BJ (cell line): ENCODE results near the gene ARL15. TPM values are rescaled to one million over a fixed set of nuclear protein-coding genes. Genes with fewer than 3 reads are reported as not detected.

Experiments used
- CTCF ChIA-PET: fragments of 350-600 bp; formaldehyde crosslinking; extraction: SDS; loops from one replicate; lab custom pipeline; 2021; ENCODE audit warnings: antibody characterized with exemption, inconsistent platforms; lab: Yijun Ruan, JAX
- POLR2A ChIA-PET: fragments of 300-600 bp; sonication (Branson Sonifier 250); formaldehyde crosslinking; extraction: SDS; loops from one replicate; lab custom pipeline; 2021; ENCODE audit warnings: antibody characterized with exemption; lab: Charles Lee
- DNase-seq: peaks from one replicate; pipeline ENCODE4 v3.0.0-alpha.2; 2011; ENCODE audit warnings: low read depth
- H3K27me3 ChIP-seq: 2 replicates; pipeline ENCODE4 v1.6.0; 2011; ENCODE audit warnings: low read length; ENCODE audit not compliant: control insufficient read depth, insufficient read depth
- H3K36me3 ChIP-seq: 2 replicates; pipeline ENCODE4 v1.5.1; 2011; ENCODE audit warnings: low read length; ENCODE audit not compliant: control insufficient read depth, insufficient read depth
- H3K4me3 ChIP-seq: 2 replicates; pipeline ENCODE4 v1.5.1; 2011; ENCODE audit warnings: low read depth, mild to moderate bottlenecking, control low read depth, low read length
- CTCF ChIP-seq: IDR thresholded peaks from 2 replicates; pipeline ENCODE4 v1.5.1; 2011; ENCODE audit warnings: low read depth, mild to moderate bottlenecking, control low read depth, inconsistent platforms, low read length, moderate library complexity; ENCODE audit not compliant: insufficient read depth
- polyA plus RNA-seq: library from polyadenylated mRNA; depleted of rRNA; stranded (reverse); fragments of >200 nt; gene quantifications from 2 replicates; pipeline ENCODE4 v1.2.3, GENCODE V29; 2011

The ARL15 gene
- polyA plus RNA-seq, 1 experiment = 11.9 TPM

- CTCF ChIA-PET = interaction anchor here (0.9 to 1.4 kb wide), 2 partner anchors 10 to 12 kb away, joined by 3 read pairs; no protein-coding TSS in a partner anchor
- TF ChIP-seq CTCF = no peak
- H3K27me3 ChIP-seq = no peaks in the 10 kb centered on the region
- DNase-seq = no peak
- no peaks in the 10 kb centered on the region for H3K36me3 ChIP-seq
- no peak overlapping the region for H3K4me3 ChIP-seq
- POLR2A ChIA-PET = no interaction called here
Measured at GRCh38 chr5:53929152-53929551, 381.2 kb downstream of the ARL15 start.

- TF ChIP-seq CTCF = no peak
- H3K27me3 ChIP-seq = no peaks in the 10 kb centered on the region
- DNase-seq = no peak
- no peak overlapping the region for H3K4me3 ChIP-seq
- ChIA-PET CTCF (interaction anchor here (1.5 kb wide), 1 partner anchor 11 kb away, joined by 4 read pairs; no protein-coding TSS in a partner anchor), POLR2A (no interaction called here)
- H3K36me3 ChIP-seq = no peaks in the 10 kb centered on the region
Measured at GRCh38 chr5:53928641-53929040, 381.7 kb downstream of the ARL15 start.

- Histone ChIP-seq H3K27me3 (no peaks in the 10 kb centered on the region), H3K36me3 (no peaks in the 10 kb centered on the region), H3K4me3 (no peak overlapping the region)
- TF ChIP-seq CTCF = no peak
- CTCF ChIA-PET = interaction anchor here (1.0 to 1.5 kb wide), 2 partner anchors 8 to 10 kb away, joined by 3 to 4 read pairs; no protein-coding TSS in a partner anchor
- POLR2A ChIA-PET = no interaction called here
- no peak for DNase-seq
Measured at GRCh38 chr5:53927668-53928247, 382.6 kb downstream of the ARL15 start.

- no peak for DNase-seq
- POLR2A ChIA-PET = no interaction called here
- H3K36me3 ChIP-seq = no peaks in the 10 kb centered on the region
- CTCF ChIA-PET = interaction anchor here (0.9 kb wide), 1 partner anchor 8 kb away, joined by 3 read pairs; no protein-coding TSS in a partner anchor
- no peak for TF ChIP-seq CTCF
- H3K27me3 ChIP-seq = no peaks in the 10 kb centered on the region
- no peak overlapping the region for H3K4me3 ChIP-seq
Measured at GRCh38 chr5:53926026-53926425, 384.3 kb downstream of the ARL15 start.

GRCh38 chr5:53924392-53924791 lies 386.0 kb downstream of the ARL15 start:
- ChIA-PET POLR2A (no interaction called here), CTCF (interaction anchor here (1.0 kb wide), 1 partner anchor 21 kb away, joined by 3 read pairs; no protein-coding TSS in a partner anchor)
- no peak for DNase-seq
- Histone ChIP-seq H3K36me3 (no peaks in the 10 kb centered on the region), H3K27me3 (no peaks in the 10 kb centered on the region), H3K4me3 (no peak overlapping the region)
- TF ChIP-seq CTCF = no peak
